ENCODE measurements around the gene FBXL16.
"Not testable (repeated sequence)": the region's sequence is repeated elsewhere in the genome, so short reads cannot be mapped to it uniquely, and the experiment has no call there.

Gene FBXL16

DNA sequence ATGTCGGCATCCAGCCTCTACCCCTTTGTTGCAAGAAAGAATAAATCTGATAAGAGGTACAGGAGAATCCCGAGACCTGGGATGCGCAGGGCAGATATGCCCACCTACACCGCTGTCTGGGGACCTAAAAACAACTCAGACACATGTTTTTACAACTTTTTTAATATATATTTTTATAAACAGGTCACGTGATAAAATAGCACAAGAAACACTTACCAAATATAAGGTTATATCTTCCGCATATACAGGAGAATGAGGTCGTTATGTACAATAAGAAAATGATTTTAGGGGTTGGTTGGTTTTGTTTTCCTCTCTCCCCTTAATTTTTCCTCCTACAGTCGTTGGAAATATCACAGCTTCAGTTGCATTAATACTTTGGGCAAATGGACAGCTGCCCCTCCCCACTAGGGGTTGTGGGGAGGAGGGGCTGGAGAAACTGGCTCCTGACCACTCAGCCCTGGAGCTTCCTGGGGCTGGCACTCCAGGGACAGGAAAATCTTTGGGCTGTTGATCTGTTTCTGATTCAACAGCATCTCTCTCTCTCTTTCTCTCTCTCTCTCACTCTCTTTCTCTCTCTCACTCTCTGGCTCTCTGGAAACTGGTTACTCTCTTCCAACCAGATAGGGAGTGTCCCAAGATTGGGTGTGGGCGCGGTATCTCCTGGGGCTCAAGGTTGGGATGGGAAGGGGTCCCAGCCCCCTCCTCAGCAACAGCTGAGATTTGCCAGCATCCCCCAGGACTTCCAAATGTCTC lies 13.1 kb downstream of the FBXL16 start:
- Histone ChIP-seq H3K9me2 (replicated peaks; ENCODE audit: control insufficient read depth, low read length) (no peaks in the 10 kb centered on the region), H3K4me3 (ENCODE audit: low read length) (no peak overlapping the region), H3F3A (ENCODE audit: control insufficient read depth, insufficient read depth) (peaks cover 7% of the 10 kb centered on the region), H3K27me3 (ENCODE audit: control insufficient read depth, low read length) (peaks cover 19% of the 10 kb centered on the region), H3K27ac (ENCODE audit: low read depth, low read length) (no peak overlapping the region), H3K79me2 (ENCODE audit: control insufficient read depth, low read length) (peaks cover 22% of the 10 kb centered on the region), H4K20me1 (ENCODE audit: control insufficient read depth, insufficient read depth, low read depth, low read length) (no peaks in the 10 kb centered on the region), H3K4me2 (ENCODE audit: low read length) (no peak overlapping the region), H3K9me3 (ENCODE audit: control insufficient read depth, insufficient read depth, low read length) (no peaks in the 10 kb centered on the region), H3K36me3 (ENCODE audit: control insufficient read depth, low read length) (peaks cover 4% of the 10 kb centered on the region; the same call in 1 of the 2 replicates), H3K4me1 (ENCODE audit: control insufficient read depth, low read length) (peaks cover 37% of the 10 kb centered on the region)
- no peak for TF ChIP-seq EZH2phosphoT487 (IDR thresholded peaks at IDR 0.05; ENCODE audit: borderline replicate concordance, low read length)
- TF ChIP-seq, protein P1, sequence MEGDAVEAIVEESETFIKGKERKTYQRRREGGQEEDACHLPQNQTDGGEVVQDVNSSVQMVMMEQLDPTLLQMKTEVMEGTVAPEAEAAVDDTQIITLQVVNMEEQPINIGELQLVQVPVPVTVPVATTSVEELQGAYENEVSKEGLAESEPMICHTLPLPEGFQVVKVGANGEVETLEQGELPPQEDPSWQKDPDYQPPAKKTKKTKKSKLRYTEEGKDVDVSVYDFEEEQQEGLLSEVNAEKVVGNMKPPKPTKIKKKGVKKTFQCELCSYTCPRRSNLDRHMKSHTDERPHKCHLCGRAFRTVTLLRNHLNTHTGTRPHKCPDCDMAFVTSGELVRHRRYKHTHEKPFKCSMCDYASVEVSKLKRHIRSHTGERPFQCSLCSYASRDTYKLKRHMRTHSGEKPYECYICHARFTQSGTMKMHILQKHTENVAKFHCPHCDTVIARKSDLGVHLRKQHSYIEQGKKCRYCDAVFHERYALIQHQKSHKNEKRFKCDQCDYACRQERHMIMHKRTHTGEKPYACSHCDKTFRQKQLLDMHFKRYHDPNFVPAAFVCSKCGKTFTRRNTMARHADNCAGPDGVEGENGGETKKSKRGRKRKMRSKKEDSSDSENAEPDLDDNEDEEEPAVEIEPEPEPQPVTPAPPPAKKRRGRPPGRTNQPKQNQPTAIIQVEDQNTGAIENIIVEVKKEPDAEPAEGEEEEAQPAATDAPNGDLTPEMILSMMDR (IDR thresholded peaks at IDR 0.05; ENCODE audit: low read depth, low read length, poor library complexity, severe bottlenecking), result no peak

DNA sequence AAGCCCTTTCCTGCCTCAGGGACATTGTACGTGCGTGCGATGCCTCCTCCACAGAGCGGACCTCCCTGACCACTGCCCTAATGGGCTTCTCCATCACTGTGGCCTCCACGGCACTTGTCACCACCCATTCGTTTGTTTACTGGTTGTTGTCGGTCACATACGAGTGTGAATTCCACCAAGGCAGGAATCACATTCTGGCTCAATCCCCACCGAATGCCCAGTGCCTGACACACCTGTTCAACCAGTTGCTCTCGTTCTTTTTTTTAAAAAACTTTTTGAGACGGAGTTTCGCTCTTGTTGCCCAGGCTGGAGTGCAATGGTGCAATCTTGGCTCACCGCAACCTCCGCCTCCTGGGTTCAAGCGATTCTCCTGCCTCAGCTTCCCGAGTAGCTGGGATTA lies 14.4 kb downstream of the FBXL16 start:
- H3K4me2 ChIP-seq (ENCODE audit: low read length); H3F3A ChIP-seq (ENCODE audit: control insufficient read depth, insufficient read depth); H3K9me2 ChIP-seq (replicated peaks; ENCODE audit: control insufficient read depth, low read length); H3K9me3 ChIP-seq (ENCODE audit: control insufficient read depth, insufficient read depth, low read length); H3K27ac ChIP-seq (ENCODE audit: low read depth, low read length); H4K20me1 ChIP-seq (ENCODE audit: control insufficient read depth, insufficient read depth, low read depth, low read length); H3K4me3 ChIP-seq (ENCODE audit: low read length): not testable (repeated sequence)
- H3K79me2 ChIP-seq (ENCODE audit: control insufficient read depth, low read length), result peaks cover 22% of the 10 kb centered on the region
- peaks cover 37% of the 10 kb centered on the region for H3K4me1 ChIP-seq (ENCODE audit: control insufficient read depth, low read length)
- peaks cover 19% of the 10 kb centered on the region for H3K27me3 ChIP-seq (ENCODE audit: control insufficient read depth, low read length)
- H3K36me3 ChIP-seq (ENCODE audit: control insufficient read depth, low read length), result peaks cover 13% of the 10 kb centered on the region

DNA sequence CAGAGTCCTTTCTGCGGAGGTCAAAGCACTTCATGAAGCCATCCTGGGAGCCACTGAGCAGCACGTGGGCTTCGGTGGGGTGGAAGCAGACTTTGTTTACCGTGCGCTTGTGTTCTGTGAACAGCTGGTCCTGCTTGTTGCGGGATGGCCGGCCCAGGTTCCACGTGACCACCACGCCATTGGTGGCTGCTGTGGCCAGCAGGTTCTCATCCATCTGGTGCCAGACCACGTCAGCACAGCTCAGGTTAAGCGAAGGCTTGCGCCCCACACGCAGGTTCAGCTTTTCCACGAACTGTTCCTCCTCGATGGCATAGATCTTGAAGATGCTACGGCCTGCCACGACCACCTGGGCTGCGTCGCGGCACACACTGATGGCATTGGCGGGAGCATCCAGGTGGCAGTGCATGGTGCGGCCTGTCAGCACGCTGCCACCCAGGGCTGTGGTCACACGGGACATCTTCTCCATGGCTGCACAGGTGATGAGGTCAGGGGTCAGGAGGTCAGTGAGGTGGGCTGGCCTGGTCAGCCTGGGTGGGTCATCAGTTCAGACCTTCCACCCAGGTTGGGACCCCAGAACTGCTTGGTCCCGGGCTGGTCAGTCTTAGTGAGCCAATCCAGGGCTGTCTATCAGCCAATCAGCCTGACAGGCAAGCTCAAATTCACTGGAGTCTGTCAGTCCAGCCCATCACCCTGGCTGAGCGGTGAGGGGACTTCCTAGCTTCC lies 16.3 kb downstream of the FBXL16 start:
- H3K9me2 ChIP-seq (replicated peaks; ENCODE audit: control insufficient read depth, low read length), result no peaks in the 10 kb centered on the region
- H3K4me2 ChIP-seq (ENCODE audit: low read length), result peak overlapping the region; percentile 76
- H3K27ac ChIP-seq (ENCODE audit: low read depth, low read length), result peak overlapping the region; percentile 43; the same call in 1 of the 2 replicates
- no peaks in the 10 kb centered on the region for H4K20me1 ChIP-seq (ENCODE audit: control insufficient read depth, insufficient read depth, low read depth, low read length)
- peaks cover 29% of the 10 kb centered on the region for H3K4me1 ChIP-seq (ENCODE audit: control insufficient read depth, low read length)
- peaks cover 22% of the 10 kb centered on the region for H3K79me2 ChIP-seq (ENCODE audit: control insufficient read depth, low read length)
- H3K36me3 ChIP-seq (ENCODE audit: control insufficient read depth, low read length), result peaks cover 27% of the 10 kb centered on the region
- H3K4me3 ChIP-seq (ENCODE audit: low read length), result peak overlapping the region; percentile 84
- peaks cover 7% of the 10 kb centered on the region for H3F3A ChIP-seq (ENCODE audit: control insufficient read depth, insufficient read depth)
- H3K9me3 ChIP-seq (ENCODE audit: control insufficient read depth, insufficient read depth, low read length), result no peaks in the 10 kb centered on the region
- TF ChIP-seq, protein P1 (IDR thresholded peaks at IDR 0.05; ENCODE audit: low read depth, low read length, poor library complexity, severe bottlenecking), result no peak
- TF ChIP-seq EZH2phosphoT487 (IDR thresholded peaks at IDR 0.05; ENCODE audit: borderline replicate concordance, low read length), result no peak
- H3K27me3 ChIP-seq (ENCODE audit: control insufficient read depth, low read length), result peaks cover 8% of the 10 kb centered on the region

DNA sequence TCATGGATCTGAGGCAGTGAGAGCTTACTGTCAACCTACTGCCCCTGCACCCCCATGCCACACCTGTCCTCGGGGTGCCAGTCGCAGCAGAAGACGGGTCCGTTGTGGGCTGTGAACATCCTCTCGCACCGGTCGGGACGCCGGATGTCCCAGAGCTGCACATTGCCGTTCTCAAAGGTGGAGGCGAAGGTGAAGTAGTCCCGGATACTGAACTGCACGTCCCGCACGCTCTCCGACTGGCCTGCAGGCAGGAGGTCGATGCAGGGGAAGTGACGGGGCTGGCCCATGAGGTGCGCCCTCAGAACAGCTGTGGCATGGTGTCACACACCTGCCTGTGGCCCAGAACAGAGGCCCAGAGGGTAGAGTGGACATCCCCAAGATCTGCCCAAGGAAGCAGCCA lies 18.1 kb downstream of the FBXL16 start:
- Histone ChIP-seq H4K20me1 (ENCODE audit: control insufficient read depth, insufficient read depth, low read depth, low read length) (peaks cover 7% of the 10 kb centered on the region; the same call in 1 of the 2 replicates), H3K9me3 (ENCODE audit: control insufficient read depth, insufficient read depth, low read length) (no peaks in the 10 kb centered on the region), H3K27ac (ENCODE audit: low read depth, low read length) (no peak overlapping the region), H3K79me2 (ENCODE audit: control insufficient read depth, low read length) (peaks cover 36% of the 10 kb centered on the region), H3K4me3 (ENCODE audit: low read length) (no peak overlapping the region), H3K27me3 (ENCODE audit: control insufficient read depth, low read length) (no peaks in the 10 kb centered on the region), H3K9me2 (replicated peaks; ENCODE audit: control insufficient read depth, low read length) (no peaks in the 10 kb centered on the region), H3K4me1 (ENCODE audit: control insufficient read depth, low read length) (peaks cover 38% of the 10 kb centered on the region), H3F3A (ENCODE audit: control insufficient read depth, insufficient read depth) (peaks cover 4% of the 10 kb centered on the region), H3K36me3 (ENCODE audit: control insufficient read depth, low read length) (peaks cover 40% of the 10 kb centered on the region), H3K4me2 (ENCODE audit: low read length) (no peak overlapping the region)
- TF ChIP-seq, protein P1 (IDR thresholded peaks at IDR 0.05; ENCODE audit: low read depth, low read length, poor library complexity, severe bottlenecking), result no peak
- TF ChIP-seq EZH2phosphoT487 (IDR thresholded peaks at IDR 0.05; ENCODE audit: borderline replicate concordance, low read length), result no peak
